ENCODE measurements around the gene LMOD1.

- TF ChIP-seq, protein P1, sequence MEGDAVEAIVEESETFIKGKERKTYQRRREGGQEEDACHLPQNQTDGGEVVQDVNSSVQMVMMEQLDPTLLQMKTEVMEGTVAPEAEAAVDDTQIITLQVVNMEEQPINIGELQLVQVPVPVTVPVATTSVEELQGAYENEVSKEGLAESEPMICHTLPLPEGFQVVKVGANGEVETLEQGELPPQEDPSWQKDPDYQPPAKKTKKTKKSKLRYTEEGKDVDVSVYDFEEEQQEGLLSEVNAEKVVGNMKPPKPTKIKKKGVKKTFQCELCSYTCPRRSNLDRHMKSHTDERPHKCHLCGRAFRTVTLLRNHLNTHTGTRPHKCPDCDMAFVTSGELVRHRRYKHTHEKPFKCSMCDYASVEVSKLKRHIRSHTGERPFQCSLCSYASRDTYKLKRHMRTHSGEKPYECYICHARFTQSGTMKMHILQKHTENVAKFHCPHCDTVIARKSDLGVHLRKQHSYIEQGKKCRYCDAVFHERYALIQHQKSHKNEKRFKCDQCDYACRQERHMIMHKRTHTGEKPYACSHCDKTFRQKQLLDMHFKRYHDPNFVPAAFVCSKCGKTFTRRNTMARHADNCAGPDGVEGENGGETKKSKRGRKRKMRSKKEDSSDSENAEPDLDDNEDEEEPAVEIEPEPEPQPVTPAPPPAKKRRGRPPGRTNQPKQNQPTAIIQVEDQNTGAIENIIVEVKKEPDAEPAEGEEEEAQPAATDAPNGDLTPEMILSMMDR (IDR thresholded peaks at IDR 0.05): no peak
- no peak for TF ChIP-seq POLR2A (IDR thresholded peaks at IDR 0.05)
Measured at GRCh38 chr1:201912832-201913231, 33.5 kb downstream of the LMOD1 start.

Measured in adrenal gland (tissue), 5 donors.